GM12891 (cell line): Measurements from ENCODE around the gene HOXB6.

ENCODE experiments used
- POLR2A ChIP-seq: IDR thresholded peaks from 2 replicates; pipeline ENCODE4 v1.6.1; 2011; ENCODE audit warnings: low read depth, low read length, control low read depth
- POLR2AphosphoS5 ChIP-seq: IDR thresholded peaks from 2 replicates; pipeline ENCODE4 v1.6.1; 2011; ENCODE audit warnings: low read depth, low read length, control low read depth
- POU2F2 ChIP-seq: IDR thresholded peaks from 2 replicates; pipeline ENCODE4 v1.6.1; 2011; ENCODE audit warnings: low read depth, mild to moderate bottlenecking, control low read depth, low read length, moderate library complexity
- SPI1 ChIP-seq: IDR thresholded peaks from 2 replicates; pipeline ENCODE4 v1.6.1; 2011; ENCODE audit warnings: low read depth, low read length, control low read depth
- TAF1 ChIP-seq: IDR thresholded peaks from 2 replicates; pipeline ENCODE4 v1.6.1; 2011; ENCODE audit warnings: low read depth, low read length, control low read depth

- no peak for TF ChIP-seq POLR2AphosphoS5
- no peak for TF ChIP-seq SPI1
- no peak for TF ChIP-seq TAF1
- TF ChIP-seq POLR2A, result no peak
- no peak for TF ChIP-seq POU2F2
These were observed 29.7 kb downstream of the HOXB6 start for GRCh38 chr17:48575066-48575582.
